Measurements from ENCODE around the gene TAP1.

- TF ChIP-seq MAX (IDR thresholded peaks at IDR 0.05; ENCODE audit: insufficient read depth, insufficient read length): no peak
- TF ChIP-seq, protein P1, sequence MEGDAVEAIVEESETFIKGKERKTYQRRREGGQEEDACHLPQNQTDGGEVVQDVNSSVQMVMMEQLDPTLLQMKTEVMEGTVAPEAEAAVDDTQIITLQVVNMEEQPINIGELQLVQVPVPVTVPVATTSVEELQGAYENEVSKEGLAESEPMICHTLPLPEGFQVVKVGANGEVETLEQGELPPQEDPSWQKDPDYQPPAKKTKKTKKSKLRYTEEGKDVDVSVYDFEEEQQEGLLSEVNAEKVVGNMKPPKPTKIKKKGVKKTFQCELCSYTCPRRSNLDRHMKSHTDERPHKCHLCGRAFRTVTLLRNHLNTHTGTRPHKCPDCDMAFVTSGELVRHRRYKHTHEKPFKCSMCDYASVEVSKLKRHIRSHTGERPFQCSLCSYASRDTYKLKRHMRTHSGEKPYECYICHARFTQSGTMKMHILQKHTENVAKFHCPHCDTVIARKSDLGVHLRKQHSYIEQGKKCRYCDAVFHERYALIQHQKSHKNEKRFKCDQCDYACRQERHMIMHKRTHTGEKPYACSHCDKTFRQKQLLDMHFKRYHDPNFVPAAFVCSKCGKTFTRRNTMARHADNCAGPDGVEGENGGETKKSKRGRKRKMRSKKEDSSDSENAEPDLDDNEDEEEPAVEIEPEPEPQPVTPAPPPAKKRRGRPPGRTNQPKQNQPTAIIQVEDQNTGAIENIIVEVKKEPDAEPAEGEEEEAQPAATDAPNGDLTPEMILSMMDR (IDR thresholded peaks at IDR 0.05; ENCODE audit: extremely low read depth in 1 of 2, insufficient read depth in 1 of 2, low read depth in 1 of 2, low read length in 2 of 2): no peak
Measured at GRCh38 chr6:32843331-32843978, 10.0 kb downstream of the TAP1 start.
